HG02852 (cell line): ENCODE measurements around the gene CD99L2.
A peak's percentile ranks its signal among the peaks of the same experiment; 100 is the strongest.
"Not testable (repeated sequence)": the region's sequence is repeated elsewhere in the genome, so short reads cannot be mapped to it uniquely, and the experiment has no call there.

Experiments used
- ATAC-seq: cut with Tn5 transposase; IDR thresholded peaks from one replicate; pipeline ENCODE4 v1.9.1; 2021; ENCODE audit warnings: mild to moderate bottlenecking, moderate library complexity; ENCODE audit not compliant: unreplicated experiment

Gene CD99L2

DNA sequence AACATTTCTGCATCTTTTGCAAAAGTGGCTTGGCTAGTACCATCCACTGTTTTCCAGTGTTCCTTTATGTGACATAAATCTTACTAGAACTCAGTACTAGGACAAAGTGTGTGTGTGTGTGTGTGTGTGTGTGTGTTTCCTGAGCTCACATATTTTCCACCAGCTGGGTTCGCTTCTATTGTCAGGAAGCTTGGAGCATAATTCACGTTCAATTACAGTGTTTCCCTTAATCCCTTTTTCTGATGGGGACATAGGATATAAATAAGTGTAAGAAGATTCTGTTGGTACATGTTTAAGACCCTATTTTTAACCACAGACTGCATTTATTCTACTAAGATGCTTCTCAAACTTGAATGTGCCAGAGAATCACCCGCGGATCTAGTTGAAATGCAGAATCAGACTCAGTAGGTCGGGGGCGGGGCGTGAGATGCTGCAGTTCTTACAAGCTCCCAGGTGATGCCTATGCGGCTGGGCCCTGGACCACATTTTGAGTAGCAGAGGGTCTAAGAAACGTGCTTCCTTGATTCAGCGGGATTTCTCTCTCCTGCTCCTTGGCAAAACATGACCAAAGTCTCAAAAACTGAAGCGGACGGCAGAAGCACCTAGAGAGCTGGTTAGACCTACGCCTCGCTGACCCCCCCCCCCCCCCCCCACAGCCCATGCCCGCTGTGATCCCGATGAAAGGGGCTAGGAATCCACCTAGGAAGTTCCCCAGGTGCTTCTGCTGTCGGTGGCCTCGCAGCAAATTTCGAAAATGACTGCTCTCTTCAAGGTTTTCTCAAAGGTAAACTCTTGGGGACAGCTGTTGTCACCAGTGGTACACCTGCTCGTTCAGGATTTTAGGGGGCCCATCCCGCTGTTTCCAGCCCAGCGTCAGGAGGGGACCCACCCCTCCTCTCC is 797 bp downstream of the CD99L2 start:
- ATAC-seq, result peak; percentile 5

- ATAC-seq, result no peak
Measured at GRCh38 chrX:150896632-150897031, 1.8 kb downstream of the CD99L2 start.

GRCh38 chrX:150893936-150894335 is 4.5 kb downstream of the CD99L2 start:
- ATAC-seq, result no peak

DNA sequence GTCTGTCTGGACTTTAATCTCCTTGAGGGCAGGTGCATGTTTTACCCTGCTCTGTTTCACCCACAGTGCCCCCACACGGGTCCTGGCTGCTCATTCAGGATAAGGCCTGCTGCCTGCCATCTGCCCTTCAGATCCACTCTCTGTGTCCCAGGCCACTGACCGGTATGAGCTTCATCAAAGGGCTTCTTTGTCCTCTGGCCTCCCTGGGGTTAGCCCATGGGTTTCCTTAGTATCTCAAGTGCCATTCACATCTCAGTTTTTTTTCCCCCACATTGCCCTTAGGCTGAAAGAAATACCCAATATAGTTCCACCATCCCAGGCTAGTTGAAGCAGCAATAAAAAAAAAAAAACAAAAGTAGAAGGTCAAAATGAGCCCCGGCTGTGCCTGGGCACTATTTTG is 9.3 kb downstream of the CD99L2 start:
- no peak for ATAC-seq

- ATAC-seq, result no peak
Measured at GRCh38 chrX:150887906-150888465, 10.5 kb downstream of the CD99L2 start.

DNA sequence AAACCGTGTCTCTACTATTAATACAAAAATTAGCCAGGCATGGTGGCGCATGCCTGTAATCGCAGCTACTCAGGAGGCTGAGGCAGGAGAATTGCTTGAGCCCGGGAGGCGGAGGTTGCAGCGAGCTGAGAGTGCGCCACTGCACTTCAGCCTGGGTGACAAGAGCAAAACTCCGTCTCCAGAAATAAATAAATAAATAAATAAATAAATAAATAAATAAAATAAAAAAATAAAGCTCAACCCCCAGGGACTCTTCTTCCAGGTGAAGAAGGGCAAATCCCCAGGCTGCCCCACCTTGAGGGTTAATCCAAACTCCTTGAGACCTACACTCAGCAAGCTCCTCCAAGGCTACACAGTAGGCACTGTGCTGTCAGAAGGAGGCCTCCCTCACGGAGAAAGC is 11.2 kb downstream of the CD99L2 start:
- not testable (repeated sequence) for ATAC-seq

DNA sequence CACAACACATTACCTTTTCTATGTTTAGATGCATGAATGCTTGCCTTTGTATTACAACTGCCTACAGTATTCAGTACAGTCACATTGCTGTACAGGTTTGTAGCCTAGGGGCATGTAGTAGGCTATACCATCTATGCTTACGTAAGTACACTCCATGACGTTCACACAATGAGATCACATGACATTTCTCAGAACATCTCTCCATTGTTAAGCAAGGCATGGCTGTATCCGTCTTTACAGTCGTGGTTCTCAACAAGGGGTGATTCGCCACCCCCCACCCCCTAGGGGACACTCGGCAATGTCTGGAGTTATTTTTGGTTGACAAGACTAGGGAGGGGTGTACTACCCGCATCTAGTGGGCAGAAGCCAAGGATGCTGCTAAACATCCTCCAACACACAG is 12.1 kb downstream of the CD99L2 start:
- no peak for ATAC-seq

DNA sequence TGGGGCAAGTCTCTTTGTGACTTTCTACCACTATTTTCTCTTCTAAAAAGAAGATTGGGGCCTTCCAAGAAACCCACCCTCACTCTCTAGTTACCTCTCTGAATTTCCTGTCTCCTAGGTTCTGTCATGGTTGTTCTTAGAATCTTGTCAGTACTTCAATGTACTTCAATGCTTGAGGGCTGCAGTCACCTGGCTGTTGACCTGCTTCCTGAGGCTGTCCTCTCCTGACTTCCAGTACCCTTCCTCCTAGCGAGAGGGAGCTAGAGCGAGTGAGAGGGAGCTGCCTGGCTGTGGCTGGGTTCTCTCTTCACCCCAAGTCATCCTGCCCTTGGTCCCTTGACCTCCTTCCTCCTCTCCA is 17.7 kb downstream of the CD99L2 start:
- no peak for ATAC-seq

GRCh38 chrX:150879855-150880807 is 18.3 kb downstream of the CD99L2 start:
- peak; percentile 83 for ATAC-seq

DNA sequence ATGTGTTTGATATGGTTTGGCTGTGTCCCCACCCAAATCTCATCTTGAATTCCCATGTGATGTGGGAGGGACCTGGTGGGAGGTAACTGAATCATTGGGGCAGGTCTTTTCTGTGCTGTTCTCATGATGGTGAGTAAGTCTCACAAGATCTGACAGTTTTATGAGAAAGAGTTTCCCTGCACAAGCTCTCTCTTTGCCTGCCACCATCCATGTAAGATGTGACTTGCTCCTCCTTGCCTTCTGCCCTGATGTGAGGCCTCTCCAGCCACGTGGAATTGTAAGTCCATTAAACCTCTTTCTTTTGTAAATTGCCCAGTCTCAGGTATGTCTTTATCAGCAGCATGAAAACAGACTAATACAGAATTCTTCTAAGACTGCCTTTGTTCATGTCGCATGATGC is 22.8 kb downstream of the CD99L2 start:
- not testable (repeated sequence) for ATAC-seq

DNA sequence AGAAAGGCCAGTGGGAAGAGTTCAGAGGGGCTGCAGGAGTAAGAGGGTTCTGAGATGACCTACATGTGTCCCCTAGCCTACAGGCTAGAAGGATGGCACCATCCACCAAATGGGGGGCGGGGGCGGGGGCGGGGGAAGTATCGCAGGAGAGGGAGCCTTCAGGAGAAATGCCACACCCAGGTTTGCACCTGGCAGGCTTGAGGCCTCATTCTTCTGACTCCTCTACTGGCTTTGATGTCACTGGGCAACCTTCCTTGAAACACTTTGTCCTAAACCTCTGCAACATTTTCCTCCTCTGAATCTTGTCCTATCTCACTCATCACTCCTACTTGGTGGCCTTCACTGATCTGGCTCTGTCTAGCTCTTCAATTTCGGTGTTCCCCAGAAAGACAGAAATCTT is 24.0 kb downstream of the CD99L2 start:
- no peak for ATAC-seq

GRCh38 chrX:150873616-150874015 is 24.9 kb downstream of the CD99L2 start:
- peak; percentile 68 for ATAC-seq

DNA sequence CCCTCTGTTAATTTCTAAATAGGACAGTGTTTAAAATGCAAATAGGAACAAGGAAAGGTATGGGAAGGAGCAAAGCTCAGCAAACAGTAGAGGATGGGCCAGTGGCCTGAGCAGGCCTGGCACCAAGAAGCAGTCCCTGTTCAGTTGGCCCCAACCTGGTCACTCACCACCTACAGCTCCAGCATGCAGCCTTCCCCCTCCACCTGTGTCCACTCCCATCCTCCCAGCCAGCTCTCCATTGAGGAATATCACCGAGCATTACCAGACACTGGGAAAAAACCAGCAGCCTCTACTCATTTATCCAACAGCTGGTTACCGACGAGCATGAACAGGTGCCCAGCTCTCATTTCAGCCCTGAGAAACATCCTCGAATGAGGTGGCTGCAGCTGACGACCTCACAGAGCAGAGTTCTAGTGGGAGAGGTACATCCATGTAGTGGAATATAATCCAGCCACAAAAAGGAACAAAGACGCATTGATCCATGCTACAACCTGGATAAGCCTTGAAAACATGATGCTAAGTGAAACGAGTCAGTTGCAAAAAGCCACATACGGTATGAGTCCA is 25.6 kb downstream of the CD99L2 start:
- no peak for ATAC-seq

- ATAC-seq, result no peak
Measured at GRCh38 chrX:150871341-150871811, 27.1 kb downstream of the CD99L2 start.

DNA sequence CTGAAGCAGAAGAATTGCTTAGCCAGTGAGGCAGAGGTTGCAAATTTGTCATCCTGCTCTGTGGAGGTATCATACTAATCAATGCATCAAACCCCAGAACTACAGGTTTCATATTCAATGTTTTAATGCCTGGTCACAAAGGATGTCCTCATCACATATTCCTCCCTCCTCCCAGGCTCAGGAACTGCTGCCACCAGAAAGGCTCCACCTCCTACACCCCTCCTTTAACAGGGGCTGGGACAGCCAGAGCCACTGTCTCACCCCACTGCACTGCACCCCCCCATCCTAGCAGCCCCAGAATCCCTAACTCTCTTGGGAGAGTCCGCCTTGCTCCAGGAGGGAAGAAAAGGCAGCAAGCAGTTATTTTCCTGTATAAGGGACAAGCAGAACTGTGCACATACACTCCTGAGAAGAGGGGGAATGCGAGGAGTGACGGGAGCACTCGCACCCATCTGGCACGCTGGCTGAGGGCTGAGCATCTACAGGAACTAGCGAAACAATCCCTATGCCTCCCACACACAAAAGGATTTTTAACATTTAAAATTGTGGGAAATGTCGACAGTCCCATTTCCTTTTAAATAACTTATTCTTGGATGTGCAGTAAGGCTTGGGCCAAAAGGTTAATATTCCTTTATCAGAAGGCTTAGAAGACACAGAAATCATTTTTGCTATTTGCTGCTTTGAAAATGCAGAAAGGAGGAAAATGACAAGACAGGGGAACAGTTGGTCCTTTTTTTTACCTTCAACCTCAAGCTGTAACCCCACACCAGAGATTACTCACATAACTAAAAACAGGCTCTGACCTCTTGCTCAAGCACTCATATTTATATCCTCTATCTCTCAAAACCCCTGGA is 27.8 kb downstream of the CD99L2 start:
- no peak for ATAC-seq

- no peak for ATAC-seq
Measured at GRCh38 chrX:150870029-150870428, 28.4 kb downstream of the CD99L2 start.

- ATAC-seq, result peak; percentile 42
Measured at GRCh38 chrX:150869450-150869849, 29.0 kb downstream of the CD99L2 start.

DNA sequence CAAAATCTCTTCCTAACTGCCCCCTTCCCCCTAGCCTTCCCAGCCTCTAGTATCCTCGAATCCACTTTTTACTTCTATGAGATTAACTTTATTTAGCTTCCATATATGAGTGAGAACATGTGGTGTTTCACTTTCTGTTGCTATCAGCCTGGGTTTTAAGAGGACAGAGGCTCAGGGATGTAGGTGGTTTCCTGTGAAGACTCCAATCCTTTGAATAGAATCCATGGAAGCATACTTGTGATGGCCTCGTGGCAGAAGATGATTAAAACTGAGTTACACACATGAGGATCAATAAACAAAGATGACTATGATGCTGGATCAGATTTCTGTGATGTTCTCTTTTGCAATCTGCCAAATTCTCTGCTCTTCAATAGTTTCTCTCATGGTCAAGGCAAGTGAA is 29.8 kb downstream of the CD99L2 start:
- no peak for ATAC-seq

DNA sequence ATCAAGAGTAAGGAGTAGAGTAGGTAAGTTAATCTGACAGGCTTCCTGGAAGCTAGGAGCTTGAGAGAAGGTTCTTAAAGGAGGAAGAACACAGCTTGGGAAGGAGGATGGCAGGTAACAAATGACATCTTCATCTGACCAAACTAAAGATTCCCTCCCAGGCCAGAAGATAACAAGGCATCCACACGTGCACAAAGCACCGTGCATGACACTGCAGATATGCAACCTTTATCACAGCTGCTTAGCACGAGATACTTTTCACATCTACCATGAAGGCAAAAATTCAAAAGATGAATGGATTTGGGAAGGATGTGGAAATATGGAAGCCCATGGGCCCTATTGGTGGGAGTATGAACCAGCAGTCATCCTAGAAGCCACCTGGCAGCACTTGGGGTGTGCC is 34.3 kb downstream of the CD99L2 start:
- no peak for ATAC-seq

- ATAC-seq, result no peak
Measured at GRCh38 chrX:150863191-150863590, 35.3 kb downstream of the CD99L2 start.
